HG02943 (cell line): ENCODE results near the gene HIBADH.
A peak's percentile ranks its signal among the peaks of the same experiment; 100 is the strongest.

ENCODE experiments used
- ATAC-seq: cut with Tn5 transposase; IDR thresholded peaks from one replicate; pipeline ENCODE4 v1.9.1; 2021; ENCODE audit warnings: mild to moderate bottlenecking, low read depth, moderate library complexity; ENCODE audit not compliant: unreplicated experiment

HIBADH gene

DNA sequence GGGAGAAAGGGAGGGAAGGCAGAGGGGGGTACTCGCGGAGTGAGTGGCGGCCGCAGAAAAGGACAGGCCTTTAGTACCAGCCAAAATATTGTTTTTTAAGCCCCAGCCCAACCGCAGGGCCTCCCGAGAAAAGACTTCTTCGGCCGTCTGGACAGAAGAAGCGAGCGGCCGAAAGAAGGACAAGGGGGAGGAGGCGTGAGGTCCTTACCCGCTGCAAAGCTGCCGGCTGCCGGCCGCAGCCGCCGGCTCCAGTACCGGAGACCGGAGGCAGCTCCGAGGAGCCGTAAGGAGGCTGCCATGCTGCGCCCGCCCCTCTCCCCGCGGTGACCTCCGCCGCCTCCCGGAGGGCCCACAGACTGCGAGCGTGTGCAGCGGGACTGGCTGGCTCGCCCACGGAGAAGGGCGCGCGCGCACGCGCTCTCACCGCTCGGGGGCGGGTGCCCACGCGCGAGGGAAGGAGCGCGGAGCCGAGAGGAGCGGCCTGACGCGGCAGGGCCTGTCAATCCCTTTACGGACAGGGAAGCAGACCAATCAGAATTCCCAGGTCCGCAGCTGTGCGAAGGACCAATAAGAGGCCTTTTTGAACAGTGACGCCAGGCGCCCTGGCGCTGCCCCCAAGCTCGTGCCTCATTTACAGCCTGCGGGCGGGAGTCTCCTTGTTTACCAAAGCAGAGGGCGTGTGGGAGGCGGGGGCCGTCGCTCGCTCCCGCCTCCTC is at the start of gene HIBADH:
Gene HIBADH, minus strand, starts transcription at position 394 of the 716 bp plus-strand sequence. Its CDS starts 95 bp downstream, at position 299.
- ATAC-seq = peak; percentile 100

DNA sequence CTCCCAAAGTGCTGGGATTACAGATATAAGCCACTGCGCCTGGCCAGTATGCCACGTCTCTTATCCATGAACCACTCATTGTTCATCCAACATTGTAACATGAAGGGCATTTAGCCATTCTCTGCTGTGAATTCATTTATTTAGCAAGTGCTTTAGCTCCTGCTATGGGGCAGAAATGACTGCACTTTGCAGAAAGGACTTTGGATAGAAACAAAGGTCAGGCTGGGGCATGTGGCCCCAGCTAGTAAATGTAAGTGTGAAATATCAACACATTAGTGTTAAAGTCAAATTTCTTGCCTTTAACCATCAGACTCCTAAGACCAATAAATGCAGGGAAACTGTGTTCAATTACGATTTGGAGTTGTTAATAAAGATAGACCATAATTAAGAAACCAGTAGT is 49.5 kb upstream of the HIBADH start:
- ATAC-seq = no peak

- no peak for ATAC-seq
Measured at GRCh38 chr7:27709137-27710075, 46.7 kb upstream of the HIBADH start.

DNA sequence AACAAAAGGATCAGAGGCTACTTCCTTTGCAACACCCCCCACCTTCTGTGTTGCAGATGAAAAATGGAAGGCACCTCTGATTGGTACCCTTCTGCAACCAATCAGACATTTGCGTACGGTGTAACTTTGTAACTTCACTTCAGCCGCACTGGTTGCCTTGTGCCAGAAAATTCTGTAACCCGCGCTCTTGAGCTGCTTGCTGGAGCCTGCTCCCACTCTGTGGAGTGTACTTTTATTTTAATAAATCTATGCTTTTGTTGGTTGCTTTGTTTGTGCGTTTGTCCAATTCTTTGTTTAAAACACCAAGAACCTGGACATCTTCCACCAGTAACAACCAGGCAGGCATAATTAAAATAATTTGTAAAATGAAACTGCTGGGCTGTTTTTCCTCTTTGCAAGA is 45.8 kb upstream of the HIBADH start:
- ATAC-seq = no peak

DNA sequence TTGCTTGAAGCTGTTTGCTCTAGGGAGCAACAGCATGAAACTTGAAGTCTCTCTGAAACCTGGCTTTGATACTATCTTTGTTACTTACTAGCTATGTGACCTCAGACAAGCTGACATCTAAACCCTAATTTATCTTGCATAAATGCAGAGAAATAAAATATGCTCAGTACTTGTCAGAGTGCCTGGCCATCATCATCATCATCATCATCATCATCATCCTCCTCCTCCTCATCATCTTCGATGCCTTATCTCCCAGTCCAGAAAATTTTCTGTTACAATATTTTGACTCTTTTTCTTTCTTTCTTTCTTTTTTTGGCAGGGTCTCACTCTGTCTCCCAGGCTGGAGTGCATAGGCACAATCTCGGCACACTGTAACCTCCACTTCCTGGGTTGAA is 42.5 kb upstream of the HIBADH start:
- no peak for ATAC-seq

DNA sequence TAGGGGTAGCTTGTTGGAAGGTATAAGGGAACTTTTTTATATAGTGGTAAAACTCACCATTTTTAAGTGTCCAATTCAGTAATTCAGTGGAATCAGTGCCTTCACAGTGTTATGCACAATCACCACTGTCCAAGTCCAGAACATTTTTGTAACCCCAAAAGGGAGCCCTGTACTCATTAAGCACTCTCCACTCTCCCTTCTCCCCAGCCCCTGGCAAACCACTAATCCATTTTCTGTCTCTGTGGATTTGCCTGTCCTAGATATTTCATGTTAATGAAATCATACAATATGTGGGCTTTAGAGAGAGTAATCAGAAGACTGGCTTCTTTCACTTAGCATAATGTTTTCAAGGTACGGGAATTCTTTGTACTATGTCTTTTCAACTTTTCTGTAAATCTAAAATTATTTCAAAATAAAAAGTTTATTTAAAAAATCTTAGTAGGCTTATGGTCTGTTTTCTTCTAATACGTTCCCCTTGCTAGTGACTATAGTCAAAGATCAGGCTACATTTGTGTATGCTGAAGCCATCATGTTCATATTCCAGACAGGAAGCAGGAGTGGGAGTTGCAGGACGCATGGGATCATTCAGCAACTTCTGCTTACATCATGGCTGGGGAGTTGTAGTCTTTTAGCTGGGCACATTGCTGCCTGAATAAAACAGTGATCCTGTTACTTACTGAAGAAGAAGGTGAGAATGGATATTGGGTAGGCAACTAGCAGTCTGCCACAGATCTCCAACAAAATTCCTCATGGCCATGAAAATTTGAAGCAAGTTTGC is 41.9 kb upstream of the HIBADH start:
- ATAC-seq = no peak

DNA sequence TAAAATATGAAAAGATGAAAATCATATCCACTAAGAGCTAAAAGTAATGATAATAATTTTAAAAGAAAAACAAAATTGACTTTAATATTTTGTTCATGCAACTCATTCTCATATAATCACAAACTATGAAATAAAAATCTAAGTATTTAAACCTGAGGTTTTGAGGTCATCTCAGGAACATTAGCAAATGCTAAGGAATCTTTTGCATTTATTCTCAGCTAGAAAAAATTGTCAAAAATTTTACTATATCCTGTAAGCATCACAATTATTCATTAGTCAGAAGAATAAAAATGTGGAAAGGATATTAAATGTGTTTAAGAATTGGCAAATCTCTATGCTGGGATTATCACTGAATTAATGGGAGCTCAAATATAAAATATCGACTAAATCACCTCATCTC is 40.5 kb upstream of the HIBADH start:
- no peak for ATAC-seq

DNA sequence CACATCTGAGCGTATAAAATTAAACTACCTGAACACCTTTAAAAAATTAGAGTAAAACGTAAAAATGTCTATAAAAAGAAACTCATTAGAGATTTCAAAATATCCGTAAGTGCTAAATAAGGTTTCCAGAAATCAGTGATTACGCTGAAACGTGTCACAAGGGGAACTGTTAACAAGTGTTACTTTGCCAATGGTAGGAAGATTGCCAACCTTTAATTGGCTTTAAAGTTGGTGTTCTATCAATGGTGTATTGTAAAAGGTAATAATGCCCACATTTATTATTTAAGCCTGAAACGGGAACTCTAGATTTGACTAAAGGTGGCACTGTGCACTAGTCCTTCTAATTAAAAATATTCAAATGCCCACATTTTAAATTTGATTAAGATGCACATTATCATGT is 37.8 kb upstream of the HIBADH start:
- no peak for ATAC-seq

DNA sequence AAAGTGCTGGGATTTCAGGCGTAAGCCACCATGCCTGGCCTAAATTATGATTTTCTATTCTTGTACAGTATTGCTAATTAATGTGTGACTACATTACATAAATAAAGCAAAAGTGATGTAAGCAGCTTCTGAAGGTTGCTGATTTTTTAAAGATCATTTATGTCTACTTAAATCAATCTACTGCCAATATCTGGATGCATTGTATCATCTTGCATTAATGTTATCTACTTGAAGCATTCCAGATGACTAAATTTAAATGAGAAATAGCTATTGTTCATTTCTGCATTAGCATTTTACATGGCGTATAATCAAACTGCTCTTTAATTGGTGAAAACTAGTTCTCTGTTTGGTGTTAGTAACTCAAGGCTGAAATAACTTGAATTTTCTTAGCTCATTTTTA is 37.1 kb upstream of the HIBADH start:
- no peak for ATAC-seq

DNA sequence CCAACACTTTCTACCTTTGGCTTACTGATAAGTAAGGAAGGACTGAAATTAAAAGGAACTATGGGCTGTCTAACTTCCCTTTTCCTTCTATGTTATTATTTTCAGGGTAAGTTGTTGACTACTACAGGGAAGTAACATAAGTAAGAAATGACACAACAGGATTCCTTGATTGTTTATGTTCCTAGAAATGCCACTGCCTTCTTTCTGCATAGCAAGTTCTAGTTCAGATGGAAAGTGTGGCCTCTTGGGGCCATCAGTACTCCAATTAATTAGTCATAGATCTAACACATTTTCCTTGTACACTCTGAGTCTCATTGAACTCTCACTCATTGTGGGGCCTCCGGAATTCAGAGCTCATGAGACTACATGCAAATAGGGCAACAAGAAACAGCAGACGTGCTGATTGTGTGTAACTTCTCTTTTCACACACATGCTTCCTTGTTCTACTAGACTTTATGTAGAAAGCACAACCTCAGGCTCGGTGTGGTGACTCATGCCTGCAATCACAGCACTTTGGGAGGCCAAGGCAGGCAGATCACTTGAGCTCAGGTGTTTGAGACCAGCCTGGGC is 35.3 kb upstream of the HIBADH start:
- no peak for ATAC-seq

GRCh38 chr7:27695096-27695495 is 32.4 kb upstream of the HIBADH start:
- no peak for ATAC-seq

- no peak for ATAC-seq
Measured at GRCh38 chr7:27693794-27694193, 31.1 kb upstream of the HIBADH start.

DNA sequence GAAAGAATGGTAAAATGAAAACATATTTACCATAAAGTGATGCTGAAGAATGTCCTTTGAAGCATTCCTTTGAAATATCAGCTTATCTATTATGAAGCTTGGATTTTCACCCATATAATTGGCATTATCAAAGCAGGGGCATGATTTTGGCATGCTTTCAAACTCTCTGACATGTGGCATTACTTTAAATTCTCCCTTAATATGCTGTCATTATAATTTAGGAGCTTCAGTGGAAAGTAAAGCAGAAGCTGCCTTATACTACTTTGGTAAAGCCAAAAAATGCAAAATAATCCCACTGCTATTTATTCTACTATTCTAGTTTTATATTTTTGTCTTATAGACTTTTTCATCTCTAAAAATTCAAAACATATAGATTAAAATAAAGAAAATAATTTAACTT is 28.0 kb upstream of the HIBADH start:
- ATAC-seq = no peak

GRCh38 chr7:27689591-27690164 is 27.0 kb upstream of the HIBADH start:
- no peak for ATAC-seq

DNA sequence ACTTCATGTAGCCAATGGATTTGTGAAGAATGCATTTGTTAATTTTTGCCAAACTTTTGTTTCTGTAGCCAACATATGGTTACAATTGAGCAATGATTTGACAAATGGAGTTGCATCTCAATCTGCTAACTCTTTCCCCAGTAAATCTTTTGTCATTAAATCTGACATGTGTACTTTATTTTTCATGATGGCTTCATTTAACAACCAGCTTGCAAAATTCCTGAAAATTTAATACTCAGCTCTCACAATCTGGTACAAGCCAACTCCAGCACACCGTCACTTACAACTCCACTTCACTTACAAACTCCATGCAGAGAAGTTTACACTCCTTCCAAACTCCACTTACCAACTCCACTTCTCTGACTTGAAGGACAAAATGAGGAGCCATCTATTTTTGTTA is 26.5 kb upstream of the HIBADH start:
- no peak for ATAC-seq

GRCh38 chr7:27688646-27689045 is 26.0 kb upstream of the HIBADH start:
- ATAC-seq = no peak

DNA sequence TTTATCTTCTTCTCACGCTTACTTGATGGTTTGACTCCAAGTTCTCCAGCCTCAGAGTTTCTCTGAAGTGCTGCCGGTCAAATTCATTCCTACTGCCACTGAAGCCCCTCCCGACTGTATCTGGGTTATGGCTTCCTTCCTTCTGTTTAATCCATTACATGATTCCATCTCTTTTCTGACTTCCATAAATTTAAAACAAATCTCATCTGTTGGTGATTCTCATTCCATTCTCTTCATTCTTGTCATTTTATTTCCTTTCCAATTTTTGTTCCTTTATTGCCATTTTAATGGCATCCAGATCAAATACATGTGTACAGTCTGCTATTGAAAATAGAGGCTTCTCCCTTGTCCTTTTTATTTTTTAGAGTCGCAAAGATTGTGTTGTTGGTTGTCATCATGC is 25.4 kb upstream of the HIBADH start:
- no peak for ATAC-seq

DNA sequence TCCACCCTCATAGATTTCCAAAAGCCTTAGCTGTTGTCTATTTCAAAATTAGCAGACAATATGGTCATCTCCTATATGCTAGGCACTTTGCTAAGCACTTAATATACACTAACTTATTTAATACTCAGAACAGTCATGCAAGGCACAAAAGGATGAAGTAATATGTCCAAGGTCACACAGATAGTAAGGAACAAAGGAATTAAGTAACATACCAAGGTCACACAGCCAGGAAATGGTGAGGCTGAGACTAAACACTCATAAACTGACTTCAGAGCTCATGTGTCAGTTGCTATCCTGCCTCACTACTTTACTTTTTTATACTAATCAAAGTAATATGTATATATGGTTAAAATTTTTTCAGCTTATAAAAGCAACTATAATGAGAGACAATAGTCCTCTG is 23.6 kb upstream of the HIBADH start:
- no peak for ATAC-seq

GRCh38 chr7:27685893-27686292 is 23.2 kb upstream of the HIBADH start:
- no peak for ATAC-seq

DNA sequence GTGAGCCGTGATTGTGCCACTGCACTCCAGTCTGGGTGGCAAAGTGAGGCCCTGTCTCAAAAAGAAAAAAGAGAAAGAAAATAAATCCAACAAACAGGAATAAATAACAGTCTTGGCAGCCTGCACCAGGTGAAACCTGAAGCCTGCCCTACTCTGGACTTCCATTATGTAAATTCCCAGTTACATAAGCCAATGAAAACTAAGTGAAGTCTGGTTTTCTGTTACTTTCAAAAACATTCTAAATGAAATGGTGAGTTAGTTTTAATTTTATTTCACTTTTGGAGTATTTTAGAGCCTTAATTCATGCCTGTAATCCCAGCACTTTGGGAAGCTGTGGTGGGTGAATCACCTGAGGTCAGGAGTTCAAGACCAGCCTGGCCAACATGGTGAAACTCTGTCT is 22.5 kb upstream of the HIBADH start:
- no peak for ATAC-seq
